Keratinocyte (primary cell): ENCODE results near the gene RNPS1. TPM values are rescaled to one million over a fixed set of nuclear protein-coding genes. Genes with fewer than 3 reads are reported as not detected.

ENCODE experiments used
- DNase-seq: peaks from one replicate; pipeline ENCODE4 v3.0.0-alpha.2; 2011; ENCODE audit warnings: low read depth, missing footprints, low spot score
- FAIRE-seq: peaks from 2 replicates; lab custom pipeline; 2011; peaks lifted over from hg19 to GRCh38; lab: Jason Lieb, UNC
- H2AFZ ChIP-seq: 2 replicates; pipeline ENCODE4 v1.6.0; 2012; ENCODE audit warnings: low read length, control low read depth, inconsistent platforms; ENCODE audit not compliant: control insufficient read depth
- H3K27ac ChIP-seq: 2 replicates; pipeline ENCODE4 v1.5.1; 2011; ENCODE audit warnings: low read length; ENCODE audit not compliant: control insufficient read depth, insufficient read depth
- H3K27me3 ChIP-seq: 3 replicates; pipeline ENCODE4 v1.6.0; 2011; ENCODE audit warnings: low read length; ENCODE audit not compliant: control insufficient read depth, insufficient read depth; ENCODE audit errors: extremely low read depth
- H3K36me3 ChIP-seq, 2 experiments: 2 replicates in 1 of 2; 3 replicates in 1 of 2; pipeline ENCODE4 v1.5.1; 2011; ENCODE audit warnings: low read length in 2 of 2, mild to moderate bottlenecking in 1 of 2; ENCODE audit not compliant: control insufficient read depth in 2 of 2, insufficient read depth in 2 of 2; ENCODE audit errors: extremely low read depth in 1 of 2
- H3K4me1 ChIP-seq: 3 replicates; pipeline ENCODE4 v1.5.1; 2011; ENCODE audit warnings: low read length; ENCODE audit not compliant: control insufficient read depth, insufficient read depth; ENCODE audit errors: extremely low read depth
- H3K4me2 ChIP-seq: 3 replicates; pipeline ENCODE4 v1.6.0; 2011; ENCODE audit warnings: low read depth, low read length; ENCODE audit not compliant: control insufficient read depth, insufficient read depth; ENCODE audit errors: extremely low read depth
- H3K4me3 ChIP-seq, 3 experiments: fragments of 200-600 bp in 1 of 3; sonication (generic) in 1 of 3; 2 replicates in 2 of 3; 3 replicates in 1 of 3; pipeline ENCODE4 v1.5.1; 2011 to 2016; ENCODE audit warnings: low read length in 3 of 3, mild to moderate bottlenecking in 3 of 3, control low read depth in 2 of 3, inconsistent platforms in 1 of 3, low read depth in 1 of 3, mixed read lengths in 1 of 3, mixed run types in 1 of 3, moderate library complexity in 1 of 3; ENCODE audit not compliant: control insufficient read depth in 2 of 3, insufficient read depth in 2 of 3; ENCODE audit errors: extremely low read depth in 1 of 3
- H3K79me2 ChIP-seq: 2 replicates; pipeline ENCODE4 v1.6.0; 2012; ENCODE audit warnings: low read length; ENCODE audit not compliant: control insufficient read depth, insufficient read depth
- H3K9ac ChIP-seq: 3 replicates; pipeline ENCODE4 v1.6.0; 2011; ENCODE audit warnings: low read length; ENCODE audit not compliant: control insufficient read depth, insufficient read depth; ENCODE audit errors: extremely low read depth
- H3K9me1 ChIP-seq: 3 replicates; pipeline ENCODE4 v1.6.0; 2011; ENCODE audit warnings: low read length; ENCODE audit not compliant: control insufficient read depth, insufficient read depth; ENCODE audit errors: extremely low read depth
- H3K9me3 ChIP-seq: 2 replicates; pipeline ENCODE4 v1.5.1; 2012; ENCODE audit warnings: low read depth, low read length; ENCODE audit not compliant: control insufficient read depth
- H4K20me1 ChIP-seq: 3 replicates; pipeline ENCODE4 v1.6.0; 2011; ENCODE audit warnings: low read length; ENCODE audit not compliant: control insufficient read depth, insufficient read depth; ENCODE audit errors: extremely low read depth
- CTCF ChIP-seq, 3 experiments: IDR thresholded peaks in 1 of 3; conservative IDR thresholded peaks in 1 of 3; optimal IDR thresholded peaks in 1 of 3; 2 replicates in 2 of 3; 3 replicates in 1 of 3; pipeline versions ENCODE3 to v1.5.1; 2011; ENCODE audit warnings: low read length in 3 of 3, mild to moderate bottlenecking in 3 of 3, moderate library complexity in 2 of 3, control low read depth in 1 of 3, inconsistent platforms in 1 of 3; ENCODE audit not compliant: insufficient read depth in 2 of 3; ENCODE audit errors: extremely low read depth in 1 of 3
- EZH2 ChIP-seq: IDR thresholded peaks from one replicate; pipeline ENCODE4 v1.6.1; 2012; ENCODE audit warnings: inconsistent platforms, mild to moderate bottlenecking, low read length, moderate library complexity
- dilution Hi-C: fragments of 300-500 bp; cut with MboI; formaldehyde crosslinking; loops from one replicate; pipeline ENCODE4 v1.7.0; 2020; ENCODE audit warnings: low sequenced_read_pairs; ENCODE audit not compliant: extremely low pct_ligation_motif_present
- polyA plus RNA-seq, 5 experiments: library from polyadenylated mRNA; depleted of rRNA in 3 of 5; stranded (reverse) in 3 of 5; stranded (forward) in 1 of 5; unstranded in 1 of 5; fragments of >200 nt; gene quantifications; 1 replicate in 1 of 5; 2 replicates in 3 of 5; 3 replicates in 1 of 5; pipeline versions ENCODE4 v1.2.1 to v1.2.3, GENCODE V29; 2011 to 2012; ENCODE audit warnings: missing spikeins in 2 of 5, low read depth in 1 of 5, low replicate concordance in 1 of 5

Gene RNPS1
- polyA plus RNA-seq, 1 donor (not counting 4 experiments of a cell fraction or from before 2014, with no cell fraction given) = 89.4 TPM

- Histone ChIP-seq H3K27me3 (no peaks in the 10 kb centered on the region), H3K4me1 (peaks cover 23% of the 10 kb centered on the region), H3K79me2 (peaks cover 46% of the 10 kb centered on the region), H3K9me1 (peaks cover 3% of the 10 kb centered on the region), H3K9ac (no peak overlapping the region), H3K27ac (no peak overlapping the region), H3K36me3 (peaks cover 7 to 28% of the 10 kb centered on the region in 2 experiments), H3K9me3 (no peaks in the 10 kb centered on the region), H2AFZ (no peak overlapping the region), H4K20me1 (no peaks in the 10 kb centered on the region), H3K4me3 (no peak overlapping the region), H3K4me2 (no peak overlapping the region)
- no peak for DNase-seq
- TF ChIP-seq CTCF (optimal IDR thresholded peaks at IDR 0.05 in 1 of 3, IDR thresholded peaks at IDR 0.05 in 1 of 3, conservative IDR thresholded peaks at IDR 0.05 in 1 of 3; ENCODE audit: extremely low read depth in 1 of 3, insufficient read depth in 2 of 3, low read length in 3 of 3) = no peak
- TF ChIP-seq EZH2 = no peak
- no peak for FAIRE-seq
- dilution Hi-C loops = no loop called here
These were observed 41.0 kb downstream of the RNPS1 start for GRCh38 chr16:2226918-2227317.

- Histone ChIP-seq H3K4me1 (peaks cover 20% of the 10 kb centered on the region), H2AFZ (no peak overlapping the region), H3K9me3 (no peaks in the 10 kb centered on the region), H3K79me2 (peaks cover 46% of the 10 kb centered on the region), H3K9me1 (peaks cover 3% of the 10 kb centered on the region), H4K20me1 (no peaks in the 10 kb centered on the region), H3K4me3 (no peak overlapping the region), H3K27ac (no peak overlapping the region), H3K9ac (no peak overlapping the region), H3K4me2 (no peak overlapping the region), H3K36me3 (peaks cover 5 to 26% of the 10 kb centered on the region in 2 experiments), H3K27me3 (no peaks in the 10 kb centered on the region)
- dilution Hi-C loops = no loop called here
- DNase-seq (no peak), FAIRE-seq (no peak)
- TF ChIP-seq EZH2 (no peak), CTCF (optimal IDR thresholded peaks at IDR 0.05 in 1 of 3, IDR thresholded peaks at IDR 0.05 in 1 of 3, conservative IDR thresholded peaks at IDR 0.05 in 1 of 3; ENCODE audit: extremely low read depth in 1 of 3, insufficient read depth in 2 of 3, low read length in 3 of 3) (no peak)
These were observed 41.6 kb downstream of the RNPS1 start for GRCh38 chr16:2226245-2226793.
